HG03378 (cell line): ENCODE data around the gene PHLDB3.
"Not testable (repeated sequence)": the region's sequence is repeated elsewhere in the genome, so short reads cannot be mapped to it uniquely, and the experiment has no call there.

ENCODE experiments used
- ATAC-seq: cut with Tn5 transposase; IDR thresholded peaks from one replicate; pipeline ENCODE4 v1.9.1; 2021; ENCODE audit warnings: mild to moderate bottlenecking, moderate library complexity; ENCODE audit not compliant: unreplicated experiment

PHLDB3 gene

GRCh38 chr19:43504426-43505185, at the start of gene PHLDB3:
Gene PHLDB3, minus strand, starts transcription at chr19:43504746. Its CDS starts 628 bp downstream, at chr19:43504118.
- ATAC-seq, result no peak

GRCh38 chr19:43553656-43554055, 49.1 kb upstream of the PHLDB3 start:
- ATAC-seq, result no peak

DNA sequence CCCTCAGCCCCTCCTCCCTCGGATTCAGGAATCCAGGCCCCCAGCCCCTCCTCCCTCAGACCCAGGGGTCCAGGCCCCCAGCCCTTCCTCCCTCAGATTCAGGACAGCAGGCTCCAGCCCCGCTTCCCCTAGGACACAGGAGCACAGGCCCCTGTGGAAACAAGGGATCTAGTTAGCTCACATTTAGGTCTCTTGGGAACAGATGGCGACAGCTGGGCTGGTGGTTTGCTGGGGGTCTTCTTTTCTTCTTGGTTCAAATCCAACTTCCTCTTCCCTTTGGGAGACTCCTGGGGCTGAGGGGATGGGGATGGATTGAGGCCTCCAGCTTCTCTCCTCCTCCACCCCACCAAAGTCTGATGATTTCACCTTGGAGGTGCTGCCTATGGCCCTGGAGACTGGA, 48.1 kb upstream of the PHLDB3 start:
- no peak for ATAC-seq

GRCh38 chr19:43552198-43552450, 47.6 kb upstream of the PHLDB3 start:
- no peak for ATAC-seq

DNA sequence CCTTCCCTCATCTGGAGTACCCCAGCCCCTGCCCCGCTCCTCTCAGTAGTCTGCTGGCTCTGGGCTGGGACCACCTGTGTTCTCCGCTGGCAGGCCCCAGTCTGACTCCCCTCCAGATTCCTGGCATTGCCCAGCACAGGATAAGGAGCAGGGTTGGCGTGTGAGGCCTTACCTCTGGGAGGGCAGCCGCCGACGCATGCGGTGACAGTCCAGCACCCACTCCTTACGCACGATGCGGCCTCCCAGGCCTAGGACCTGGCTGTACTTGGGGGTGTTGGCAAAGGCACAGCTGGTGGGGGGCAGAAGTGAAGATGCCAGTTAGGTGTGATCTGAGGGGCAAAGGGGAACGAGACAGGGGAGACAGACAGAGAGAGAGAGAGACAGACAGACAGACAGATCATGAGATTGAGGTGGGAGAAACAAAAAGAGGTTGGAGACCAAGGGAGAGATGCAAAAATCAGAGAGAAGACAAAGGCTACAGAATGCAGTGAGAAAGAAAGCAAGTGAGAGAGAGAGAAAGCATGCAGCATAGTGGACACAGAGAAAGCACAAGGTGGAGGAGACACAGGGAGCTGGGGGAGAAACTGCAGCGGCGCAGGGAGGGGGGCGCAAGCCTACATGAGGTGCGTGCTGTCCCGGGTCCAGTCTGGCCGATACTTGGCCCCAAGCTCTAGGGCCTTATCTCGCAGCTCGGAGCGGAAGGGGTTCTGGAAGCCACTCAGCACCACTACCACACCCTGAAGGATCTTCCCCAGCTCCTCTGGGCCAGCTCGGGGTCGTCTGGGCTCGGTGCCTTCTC, 47.1 kb upstream of the PHLDB3 start:
- ATAC-seq, result no peak

DNA sequence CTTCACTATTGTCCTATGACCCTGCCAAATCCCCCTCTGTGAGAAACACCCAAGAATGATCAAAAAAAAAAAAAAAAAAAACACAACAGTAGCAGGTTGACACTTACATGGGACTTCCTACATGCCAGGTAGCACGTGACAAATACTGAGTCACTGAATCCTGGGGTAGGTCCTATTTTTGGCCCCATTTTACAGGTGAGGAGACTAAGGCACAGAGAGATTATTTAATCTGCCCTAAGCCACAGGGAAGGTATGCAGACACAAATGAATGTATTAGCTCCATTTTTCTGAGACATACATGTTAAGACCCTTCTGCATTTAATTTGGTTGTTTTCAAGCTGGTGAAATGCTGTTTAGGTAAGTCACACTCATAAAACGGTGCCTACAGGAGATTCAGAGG, 44.2 kb upstream of the PHLDB3 start:
- ATAC-seq, result no peak

- ATAC-seq, result not testable (repeated sequence)
Observed at GRCh38 chr19:43547926-43548325, 43.4 kb upstream of the PHLDB3 start.

- no peak for ATAC-seq
Observed at GRCh38 chr19:43546581-43546980, 42.0 kb upstream of the PHLDB3 start.

- ATAC-seq, result no peak
Observed at GRCh38 chr19:43545981-43546380, 41.4 kb upstream of the PHLDB3 start.

DNA sequence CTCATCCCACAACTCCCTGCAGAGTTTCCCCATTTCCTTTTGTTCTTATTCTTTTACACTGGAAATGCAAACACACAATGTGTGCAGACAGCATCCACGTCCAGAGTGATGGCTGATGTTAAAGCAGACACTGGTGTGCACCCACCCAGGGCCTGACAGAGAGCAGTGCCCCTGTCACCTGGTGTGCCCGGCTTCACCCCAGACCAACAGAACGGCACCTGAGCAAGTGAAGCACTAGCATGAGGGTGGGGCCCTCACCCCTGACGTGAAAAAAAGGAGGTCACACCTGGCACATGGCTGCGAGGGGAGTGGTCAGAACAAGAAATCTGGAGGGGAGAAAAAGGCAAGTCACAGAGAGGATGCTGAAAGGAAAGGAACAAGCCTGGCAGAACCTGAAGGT, 40.7 kb upstream of the PHLDB3 start:
- no peak for ATAC-seq

DNA sequence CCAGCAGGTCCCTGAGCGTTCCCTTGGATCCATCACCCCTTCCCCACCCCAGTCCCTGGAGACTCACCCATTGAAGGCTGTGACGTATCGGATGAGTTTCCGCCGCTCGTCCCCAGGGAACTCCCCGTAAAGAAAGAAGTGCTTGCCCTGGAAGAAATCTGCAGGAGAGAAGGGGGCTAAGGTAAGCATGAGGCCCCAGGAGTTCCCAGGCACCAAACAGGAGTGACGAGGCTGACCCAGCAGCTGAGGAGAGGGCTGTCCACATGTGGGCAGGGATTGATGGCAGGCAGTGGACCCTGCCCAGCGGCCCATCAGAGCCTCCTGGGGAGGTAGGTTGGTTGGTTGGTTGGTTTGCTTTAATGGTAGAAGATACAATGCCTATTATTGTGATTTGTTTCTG, 39.5 kb upstream of the PHLDB3 start:
- ATAC-seq, result no peak

- ATAC-seq, result no peak
Observed at GRCh38 chr19:43541920-43542650, 37.5 kb upstream of the PHLDB3 start.

DNA sequence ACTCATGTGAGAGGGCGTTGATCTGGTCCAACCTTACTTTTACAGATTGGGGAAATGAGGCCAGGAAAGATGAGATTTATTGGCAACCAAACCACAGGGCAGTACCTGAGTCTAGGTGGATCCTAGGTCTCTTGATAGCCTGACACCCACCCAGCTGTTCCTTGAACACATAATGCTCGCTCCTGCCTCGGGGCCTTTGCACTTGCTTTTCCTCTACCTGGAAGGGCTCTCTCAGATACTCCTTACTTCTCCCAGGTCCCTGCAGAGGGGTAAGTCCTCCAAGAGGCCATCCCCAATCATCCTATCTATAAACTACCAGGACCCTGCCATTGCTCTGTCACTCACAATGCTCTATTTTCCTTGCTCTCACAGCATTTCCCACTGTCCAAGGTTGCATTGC, 35.8 kb upstream of the PHLDB3 start:
- no peak for ATAC-seq

DNA sequence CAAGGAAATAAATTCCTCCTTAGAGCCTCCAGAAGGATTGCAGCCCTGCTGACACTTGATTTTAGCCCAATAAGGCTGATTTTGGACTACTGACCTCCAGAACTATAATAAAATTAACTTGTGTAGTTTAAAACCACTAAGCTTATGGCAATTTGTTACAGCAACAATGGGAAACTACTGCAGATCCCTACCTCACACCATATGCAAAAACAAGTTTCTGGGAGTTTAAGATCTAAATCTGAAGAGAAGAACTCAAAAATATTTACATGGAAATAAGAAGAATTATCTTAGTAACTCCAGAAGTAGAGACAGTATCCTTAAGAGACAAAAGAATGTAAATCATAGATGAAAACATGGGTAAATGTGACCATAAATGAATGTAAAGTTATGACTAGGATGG, 34.4 kb upstream of the PHLDB3 start:
- no peak for ATAC-seq

DNA sequence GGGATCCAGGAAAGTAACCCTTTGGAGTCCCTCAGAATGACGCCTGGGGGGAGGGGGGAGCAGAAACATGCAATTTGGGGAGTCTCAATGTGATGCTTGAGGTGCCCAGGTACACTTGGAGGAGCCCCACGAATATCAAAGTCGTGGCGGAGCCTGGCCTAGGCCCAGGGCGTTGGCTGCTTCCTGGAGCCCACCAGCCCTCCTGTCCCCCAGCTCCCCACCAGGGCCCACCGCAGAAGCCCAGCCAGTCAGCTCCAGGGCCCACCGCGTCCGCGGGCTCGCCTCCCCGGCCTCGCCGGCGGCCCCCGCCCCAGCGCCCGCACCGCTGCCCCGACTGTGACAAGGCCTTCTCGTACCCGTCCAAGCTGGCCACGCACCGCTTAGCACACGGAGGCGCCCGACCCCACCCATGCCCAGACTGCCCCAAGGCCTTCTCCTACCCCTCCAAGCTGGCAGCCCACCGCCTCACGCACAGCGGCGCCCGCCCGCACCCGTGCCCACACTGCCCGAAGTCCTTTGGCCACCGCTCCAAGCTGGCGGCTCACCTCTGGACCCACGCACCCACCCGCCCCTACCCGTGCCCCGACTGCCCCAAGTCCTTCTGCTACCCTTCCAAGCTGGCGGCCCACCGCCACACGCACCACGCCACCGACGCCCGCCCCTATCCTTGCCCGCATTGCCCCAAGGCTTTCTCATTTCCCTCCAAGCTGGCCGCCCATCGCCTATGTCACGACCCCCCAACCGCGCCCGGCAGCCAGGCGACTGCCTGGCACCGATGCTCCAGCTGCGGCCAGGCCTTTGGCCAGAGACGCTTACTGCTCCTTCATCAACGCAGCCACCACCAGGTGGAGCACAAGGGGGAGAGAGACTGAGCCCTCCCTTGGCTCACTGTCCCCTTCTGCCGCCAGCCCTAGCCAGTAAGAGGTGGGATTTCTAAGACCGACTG, 30.5 kb upstream of the PHLDB3 start:
- no peak for ATAC-seq

GRCh38 chr19:43534305-43534815, 29.8 kb upstream of the PHLDB3 start:
- no peak for ATAC-seq

DNA sequence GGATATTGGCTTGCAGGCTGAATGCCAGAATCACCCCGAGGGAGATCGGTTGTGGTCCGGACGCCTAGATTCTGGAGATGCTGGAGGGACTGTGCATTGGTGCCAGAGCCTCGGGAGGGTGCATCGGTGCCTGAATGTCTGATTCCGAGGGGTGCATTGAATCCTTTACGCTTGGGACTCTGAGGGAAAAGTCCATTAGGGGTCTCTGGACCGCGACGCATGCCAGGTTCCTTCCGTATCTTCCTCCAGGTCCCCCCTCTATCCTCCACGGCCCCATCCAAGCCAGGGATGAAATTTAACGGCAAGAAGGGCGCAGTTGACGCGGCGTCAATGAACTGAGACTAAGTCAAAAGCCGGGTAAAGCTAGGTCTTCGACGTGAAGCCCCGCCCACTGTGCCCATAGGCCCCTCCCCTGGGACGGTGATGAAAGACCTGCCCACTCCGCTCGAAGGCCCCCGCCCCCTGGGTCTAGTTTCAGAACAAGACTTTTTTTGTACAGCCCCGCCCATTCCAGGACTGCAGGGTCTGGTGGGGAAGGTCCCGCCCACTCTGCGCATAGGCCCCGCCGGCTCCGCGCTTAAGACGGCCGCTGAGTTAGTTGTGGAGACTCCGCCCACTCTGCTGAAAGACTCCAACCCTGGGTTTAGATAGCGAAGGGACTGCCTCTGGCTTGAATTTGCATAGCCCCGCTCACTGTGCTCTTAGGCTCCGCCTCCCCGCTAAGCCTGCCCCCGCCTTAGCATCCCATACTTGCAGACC, 29.2 kb upstream of the PHLDB3 start:
- ATAC-seq, result peak; percentile 61

GRCh38 chr19:43532962-43533545, 28.5 kb upstream of the PHLDB3 start, which contains the start of gene ZNF575:
Gene ZNF575, plus strand, starts transcription at chr19:43533188. Its CDS starts 1,235 bp downstream, at chr19:43534423.
- ATAC-seq, result peak; percentile 47

GRCh38 chr19:43532571-43532961, 28.0 kb upstream of the PHLDB3 start:
- peak; percentile 24 for ATAC-seq
